Measurements from ENCODE around the gene PAFAH2.
"Not testable (repeated sequence)": the region's sequence is repeated elsewhere in the genome, so short reads cannot be mapped to it uniquely, and the experiment has no call there.

PAFAH2 gene

GRCh38 chr1:26009796-26010447 lies 12.1 kb upstream of the PAFAH2 start:
- DNase-seq, result no peak

DNA sequence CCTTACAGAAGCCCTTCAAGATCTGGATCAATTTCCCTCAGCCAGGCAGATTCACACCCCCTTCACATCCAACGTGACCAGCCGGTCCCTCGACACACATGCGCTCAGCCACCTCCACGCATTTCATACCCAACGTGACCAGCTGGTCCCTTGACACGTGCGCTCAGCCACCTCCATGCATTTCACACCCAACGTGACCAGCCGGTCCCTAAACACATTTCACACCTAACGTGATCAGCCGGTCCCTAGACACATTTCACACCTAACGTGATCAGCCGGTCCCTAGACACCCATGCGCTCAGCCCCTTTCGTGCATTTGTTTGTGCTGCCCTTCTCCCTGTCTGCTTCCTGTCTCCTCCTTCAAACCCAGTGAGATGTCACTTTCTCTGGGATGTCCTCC lies 8.8 kb upstream of the PAFAH2 start:
- DNase-seq, result no peak

DNA sequence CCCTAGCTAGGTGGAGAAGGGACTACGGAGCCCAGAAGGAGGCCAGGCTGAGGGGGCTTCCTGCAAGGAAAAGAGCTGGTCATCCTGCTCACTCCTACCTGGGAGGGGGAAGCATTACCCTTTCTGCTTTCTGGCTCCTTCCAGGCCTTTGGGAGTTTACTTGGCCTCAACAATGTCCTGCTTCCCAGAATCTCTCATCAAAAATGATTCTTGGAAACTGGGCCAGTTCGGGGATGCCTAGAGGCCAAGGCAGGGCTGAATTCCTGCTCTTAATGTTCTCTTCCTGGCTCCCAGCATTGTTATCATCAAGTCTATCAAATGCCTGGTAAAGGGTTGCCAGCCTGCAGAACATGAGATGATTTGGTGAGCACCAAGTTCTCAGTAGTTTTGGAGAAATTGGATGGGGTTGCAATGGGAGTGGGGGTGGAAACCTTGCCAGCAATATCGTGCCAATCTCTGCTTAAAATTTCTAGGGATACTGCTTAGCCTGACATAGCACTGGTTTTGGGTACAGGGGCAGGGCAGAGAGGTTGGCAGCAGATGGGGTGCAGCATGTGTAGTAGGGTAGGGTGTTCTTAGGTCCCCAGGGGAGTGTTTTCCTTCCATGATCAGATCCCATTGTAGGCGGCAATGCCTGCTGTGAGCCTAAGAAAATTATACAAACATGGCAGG lies 7.7 kb upstream of the PAFAH2 start:
- DNase-seq, result no peak

DNA sequence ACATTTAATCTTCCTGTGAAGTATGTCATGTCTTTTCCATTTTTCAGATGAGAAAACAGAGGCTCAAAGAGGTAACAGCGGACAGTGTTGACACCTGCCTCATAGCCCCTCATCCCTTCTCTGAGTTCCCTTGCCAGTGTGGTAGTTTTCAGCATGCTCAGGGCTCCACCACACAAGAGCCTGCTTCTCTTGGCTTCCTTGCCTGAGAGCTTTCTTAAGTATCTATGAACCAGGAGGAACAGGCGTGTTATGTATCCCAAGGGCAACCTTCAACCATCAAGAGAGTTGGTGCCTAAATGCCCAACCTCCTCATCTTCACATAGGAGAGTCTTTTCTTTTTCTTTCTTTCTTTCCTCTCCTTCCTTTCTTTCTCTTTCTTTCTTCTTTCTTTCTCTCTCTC lies 5.9 kb upstream of the PAFAH2 start:
- no peak for DNase-seq

DNA sequence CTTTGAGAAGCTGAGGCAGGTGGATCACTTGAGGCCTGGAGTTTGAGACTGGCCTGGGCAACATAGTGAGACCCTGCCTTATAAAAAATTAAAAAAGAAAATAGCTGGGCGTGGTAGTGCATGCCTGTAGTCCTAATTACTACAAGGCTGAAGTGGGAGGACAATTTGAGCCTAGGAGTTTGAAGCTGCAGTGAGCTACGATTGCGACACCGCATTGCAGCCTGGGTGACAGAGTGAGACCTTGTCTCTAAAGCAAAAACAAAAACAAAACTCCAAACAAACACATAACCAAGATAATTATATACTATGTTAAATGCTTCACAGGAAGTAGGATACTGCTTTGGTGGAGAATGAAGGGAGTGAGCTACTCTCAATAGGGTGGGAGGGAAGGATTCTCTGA lies 5.4 kb upstream of the PAFAH2 start:
- no peak for DNase-seq

- DNase-seq, result no peak
Observed at GRCh38 chr1:25999041-25999800, 1.4 kb upstream of the PAFAH2 start.

- no peak for DNase-seq
Observed at GRCh38 chr1:25996966-25997827, 666 bp downstream of the PAFAH2 start.

DNA sequence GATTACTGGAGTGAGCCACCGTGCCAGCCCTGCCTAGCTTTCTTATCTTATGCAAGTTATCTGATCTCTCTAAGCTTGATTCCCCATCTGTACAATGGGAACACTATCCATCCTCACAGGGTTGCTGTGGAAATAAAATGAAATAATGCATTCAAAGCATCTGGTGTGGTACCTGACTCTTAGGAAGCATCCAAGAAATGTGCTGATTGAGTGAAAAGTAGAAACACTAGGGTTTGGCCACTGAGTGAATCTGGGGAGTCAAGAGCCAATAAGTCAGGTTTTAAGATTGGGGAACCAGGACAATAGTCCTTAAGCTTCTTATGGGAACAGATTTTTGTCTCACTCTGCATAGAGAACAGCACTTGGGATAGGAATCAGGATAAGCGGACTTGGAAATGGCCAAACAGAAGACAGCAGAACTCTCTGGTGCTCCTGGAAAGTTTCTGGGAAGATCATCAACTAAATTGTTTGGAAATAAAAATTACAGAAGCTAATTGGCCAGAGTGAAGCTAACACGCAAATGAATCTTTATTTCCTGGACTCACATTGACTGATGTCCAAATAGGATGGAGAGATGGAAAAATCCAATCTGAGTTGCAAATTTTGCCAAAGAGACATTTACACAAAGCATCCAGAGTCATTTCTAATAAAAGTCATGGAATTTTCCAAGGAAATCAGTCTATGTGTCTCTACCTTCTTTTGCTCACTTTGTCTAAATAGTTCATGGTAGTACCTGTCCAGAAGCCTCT lies 3.3 kb downstream of the PAFAH2 start:
- no peak for DNase-seq

GRCh38 chr1:25993197-25993951 lies 4.5 kb downstream of the PAFAH2 start:
- no peak for DNase-seq

- no peak for DNase-seq
Observed at GRCh38 chr1:25992689-25993171, 5.1 kb downstream of the PAFAH2 start.

- no peak for DNase-seq
Observed at GRCh38 chr1:25991937-25992688, 5.8 kb downstream of the PAFAH2 start.

- DNase-seq, result peak; percentile 16
Observed at GRCh38 chr1:25990702-25991395, 7.0 kb downstream of the PAFAH2 start.

DNA sequence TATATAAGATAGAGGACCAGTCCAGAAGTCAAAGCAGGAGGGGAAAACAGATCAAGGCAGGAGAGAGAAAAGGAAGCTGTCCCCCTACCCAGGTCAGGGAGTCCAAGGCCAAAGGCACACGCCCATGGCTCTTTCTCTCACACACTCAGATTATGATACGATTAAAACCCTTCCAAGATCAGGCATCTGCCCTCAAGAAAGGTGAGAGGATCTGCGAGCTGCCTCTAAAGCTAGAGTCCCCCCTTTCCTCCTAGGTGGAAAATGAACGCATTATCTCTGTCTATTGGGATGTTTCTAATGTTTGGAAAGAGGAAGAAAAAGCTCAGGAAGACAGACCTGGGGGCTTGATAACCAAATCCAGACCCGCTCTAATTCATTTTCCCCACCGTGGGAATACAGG lies 7.6 kb downstream of the PAFAH2 start:
- no peak for DNase-seq

DNA sequence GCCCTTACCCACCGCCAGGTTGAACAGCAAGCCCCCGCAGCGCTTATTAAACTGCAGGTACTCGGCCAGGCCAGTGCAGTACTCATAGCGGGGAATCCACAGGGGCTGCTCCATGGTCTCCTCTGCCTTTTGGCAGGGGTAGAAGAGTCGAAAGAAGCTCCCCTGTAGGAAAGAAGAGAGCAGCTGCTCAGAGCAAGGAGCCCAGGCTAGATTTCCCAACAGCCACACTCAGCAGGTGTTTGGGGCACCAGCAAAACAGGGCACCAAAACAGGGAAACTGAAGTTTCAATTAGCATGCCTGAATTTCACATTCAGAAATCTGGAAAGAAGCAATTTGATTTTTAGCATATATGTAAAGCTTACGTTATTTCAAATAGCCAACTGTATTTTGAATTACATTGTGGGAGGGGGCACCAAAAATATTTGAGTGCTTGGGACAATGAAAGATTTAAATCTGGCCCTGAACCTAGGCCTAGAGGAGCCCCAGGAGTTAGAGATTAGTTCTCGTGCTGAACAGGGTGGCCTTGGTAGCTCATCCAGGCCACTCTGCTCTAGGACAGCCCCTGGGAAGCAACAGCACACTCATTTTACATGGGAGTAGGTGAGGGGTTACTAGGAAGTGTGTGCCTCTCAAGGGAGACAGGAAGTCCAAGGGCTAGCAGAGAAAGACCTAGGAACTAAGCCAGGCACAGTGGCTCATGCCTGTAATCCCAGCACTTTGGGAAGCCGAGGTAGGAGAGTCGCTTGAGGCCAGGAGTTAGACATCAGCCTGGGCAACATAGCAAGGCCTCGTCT lies 8.2 kb downstream of the PAFAH2 start:
- no peak for DNase-seq

GRCh38 chr1:25987951-25988350 lies 9.9 kb downstream of the PAFAH2 start:
- no peak for DNase-seq

DNA sequence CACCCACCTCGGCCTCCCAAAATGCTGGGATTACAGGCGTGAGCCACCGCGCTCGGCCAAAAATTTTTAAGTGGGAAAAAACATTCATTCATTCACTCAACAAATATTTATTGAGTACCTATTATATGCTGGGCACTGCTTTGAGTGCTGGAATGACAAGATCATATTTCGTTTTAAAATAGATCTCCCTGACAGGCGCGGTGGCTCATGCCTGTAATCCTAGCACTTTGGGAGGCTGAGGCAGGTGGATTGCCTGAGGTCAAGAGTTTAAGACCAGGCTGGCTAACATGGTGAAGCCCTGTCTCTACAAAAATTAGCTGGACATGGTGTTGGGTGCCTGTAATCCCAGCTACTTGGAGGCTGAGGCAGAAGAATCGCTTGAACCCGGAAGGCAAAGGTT lies 11.1 kb downstream of the PAFAH2 start:
- DNase-seq, result not testable (repeated sequence)

- DNase-seq, result no peak
Observed at GRCh38 chr1:25985670-25986069, 12.2 kb downstream of the PAFAH2 start.

- DNase-seq, result no peak
Observed at GRCh38 chr1:25985171-25985570, 12.7 kb downstream of the PAFAH2 start.

DNA sequence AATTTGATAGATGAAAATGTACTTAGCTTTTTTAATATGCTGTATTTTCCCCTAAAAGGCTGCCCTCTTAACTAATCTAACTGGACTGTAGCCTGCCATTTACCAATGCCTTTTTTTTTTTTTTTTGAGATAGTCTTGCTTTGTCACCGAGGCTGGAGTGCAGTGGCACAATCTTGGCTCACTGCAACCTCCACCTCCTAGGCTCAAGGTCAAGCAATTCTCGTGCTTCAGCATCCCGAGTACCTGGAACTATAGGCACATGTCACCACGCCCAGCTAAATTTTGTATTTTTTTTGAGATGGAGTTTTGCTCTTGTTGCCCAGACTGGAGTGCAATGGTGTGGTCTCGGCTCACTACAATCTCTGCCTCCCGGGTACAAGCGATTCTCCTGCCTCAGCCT lies 18.7 kb downstream of the PAFAH2 start:
- DNase-seq, result no peak

Measured in stimulated activated naive CD4-positive, alpha-beta T cell treated with Interleukin-2 at 50 U/mL for 16 hours (primary cell).